GM23338 (cell line): ENCODE measurements around the gene CHAD. TPM values are rescaled to one million over a fixed set of nuclear protein-coding genes. Genes with fewer than 3 reads are reported as not detected.

Source experiments
- ATAC-seq: fragments of 200-7000 bp; cut with Tn5 transposase; 3 replicates; pipeline ENCODE4 v1.9.1; 2020
- DNase-seq: peaks from one replicate; pipeline ENCODE4 v3.0.0-alpha.2; 2015; ENCODE audit warnings: low spot score
- H2AFZ ChIP-seq: fragments of 200-600 bp; sonication (generic); 2 replicates; pipeline ENCODE4 v1.8.0; 2016; ENCODE audit warnings: antibody characterized with exemption, mild to moderate bottlenecking, moderate library complexity
- H3F3A ChIP-seq: fragments of 200-600 bp; sonication (generic); replicated peaks from 2 replicates; pipeline ENCODE4 v1.8.0; 2017; ENCODE audit warnings: antibody characterized with exemption, mixed run types, low read depth
- H3K27ac ChIP-seq: fragments of 200-600 bp; sonication (generic); 2 replicates; pipeline ENCODE4 v1.6.1; 2016; ENCODE audit warnings: low read depth
- H3K27me3 ChIP-seq: fragments of 200-600 bp; sonication (generic); 2 replicates; pipeline ENCODE4 v1.8.0; 2016; ENCODE audit warnings: mild to moderate bottlenecking, mixed run types, moderate library complexity; ENCODE audit not compliant: insufficient read depth
- H3K36me3 ChIP-seq: fragments of 200-600 bp; sonication (generic); 2 replicates; pipeline ENCODE4 v1.8.0; 2016; ENCODE audit warnings: mild to moderate bottlenecking; ENCODE audit not compliant: insufficient read depth
- H3K4me1 ChIP-seq: fragments of 200-600 bp; sonication (generic); 2 replicates; pipeline ENCODE4 v1.8.0; 2016; ENCODE audit warnings: mild to moderate bottlenecking, moderate library complexity; ENCODE audit not compliant: insufficient read depth
- H3K4me2 ChIP-seq: fragments of 200-600 bp; sonication (generic); 2 replicates; pipeline ENCODE4 v1.7.1; 2017; ENCODE audit warnings: mixed run types
- H3K4me3 ChIP-seq: fragments of 200-600 bp; sonication (generic); 2 replicates; pipeline ENCODE4 v1.6.1; 2016; ENCODE audit warnings: mixed run types
- H3K79me2 ChIP-seq: fragments of 200-600 bp; sonication (generic); replicated peaks from 2 replicates; pipeline ENCODE4 v1.8.0; 2017; ENCODE audit warnings: mild to moderate bottlenecking; ENCODE audit not compliant: insufficient read depth
- H3K9me2 ChIP-seq: fragments of 200-600 bp; sonication (generic); 2 replicates; pipeline ENCODE4 v1.8.0; 2017; ENCODE audit not compliant: insufficient read depth
- H4K20me1 ChIP-seq: fragments of 200-600 bp; sonication (generic); replicated peaks from 2 replicates; pipeline ENCODE4 v1.8.0; 2017; ENCODE audit warnings: mild to moderate bottlenecking; ENCODE audit not compliant: insufficient read depth
- H3K27ac Mint-ChIP-seq: 2 replicates; pipeline ENCODE4 v1.8.0; 2020; ENCODE audit warnings: inconsistent platforms, mild to moderate bottlenecking, moderate library complexity, mixed read lengths
- H3K27me3 Mint-ChIP-seq: 3 replicates; pipeline ENCODE4 v1.8.0; 2022; ENCODE audit warnings: low read depth, mild to moderate bottlenecking, moderate library complexity, mixed read lengths, inconsistent platforms; ENCODE audit not compliant: insufficient read depth, poor library complexity
- H3K36me3 Mint-ChIP-seq: 3 replicates; pipeline ENCODE4 v1.8.0; 2021; ENCODE audit warnings: low read depth, mild to moderate bottlenecking, inconsistent platforms, moderate library complexity, mixed read lengths
- H3K4me1 Mint-ChIP-seq: 3 replicates; pipeline ENCODE4 v1.8.0; 2020; ENCODE audit warnings: mild to moderate bottlenecking, inconsistent platforms, mixed read lengths
- H3K4me3 Mint-ChIP-seq: 3 replicates; pipeline ENCODE4 v1.8.0; 2021; ENCODE audit warnings: moderate library complexity, mild to moderate bottlenecking, inconsistent platforms, mixed read lengths
- H3K9me3 Mint-ChIP-seq: 3 replicates; pipeline ENCODE4 v1.8.0; 2020; ENCODE audit warnings: moderate library complexity, mild to moderate bottlenecking, inconsistent platforms, mixed read lengths
- CREB1 ChIP-seq: fragments of 250-450 bp; sonication (Bioruptor Pico); IDR thresholded peaks from 2 replicates; pipeline ENCODE4 v1.5.0; 2020; ENCODE audit warnings: low read depth, mild to moderate bottlenecking, moderate library complexity
- CTCF ChIP-seq, 2 experiments: fragments of 200-600 bp in 1 of 2; sonication (generic) in 1 of 2; conservative IDR thresholded peaks; 2 replicates each; pipeline versions ENCODE4 v1.5.1 to v1.6.1; 2016 to 2017; ENCODE audit warnings: antibody characterized with exemption in 2 of 2, low read depth in 2 of 2, mild to moderate bottlenecking in 2 of 2, moderate library complexity in 1 of 2
- ETS1 ChIP-seq: IDR thresholded peaks from 2 replicates; pipeline ENCODE4 v1.6.1; 2016; ENCODE audit warnings: antibody characterized with exemption
- EZH2 ChIP-seq: fragments of 200-600 bp; sonication (generic); IDR thresholded peaks from one replicate; pipeline ENCODE4 v1.8.0; 2017; ENCODE audit warnings: antibody characterized with exemption, mild to moderate bottlenecking, low read depth; ENCODE audit not compliant: unreplicated experiment
- EZH2phosphoT487 ChIP-seq: fragments of 200-600 bp; sonication (generic); IDR thresholded peaks from one replicate; pipeline ENCODE4 v1.8.1; 2018; ENCODE audit warnings: antibody characterized with exemption; ENCODE audit not compliant: unreplicated experiment
- JUNB ChIP-seq: IDR thresholded peaks from one replicate; pipeline ENCODE4 v1.6.1; 2016; ENCODE audit warnings: antibody characterized with exemption; ENCODE audit not compliant: unreplicated experiment
- NANOG ChIP-seq: IDR thresholded peaks from 2 replicates; pipeline ENCODE4 v1.6.1; 2016; ENCODE audit warnings: antibody characterized with exemption, borderline replicate concordance
- REST ChIP-seq: IDR thresholded peaks from one replicate; pipeline ENCODE4 v1.6.1; 2018; ENCODE audit warnings: antibody characterized with exemption; ENCODE audit not compliant: unreplicated experiment
- STAT1 ChIP-seq: IDR thresholded peaks from one replicate; pipeline ENCODE4 v1.6.1; 2016; ENCODE audit warnings: antibody characterized with exemption; ENCODE audit not compliant: unreplicated experiment
- ZNF331 ChIP-seq: fragments of 250-450 bp; sonication (Bioruptor Pico); IDR thresholded peaks from 2 replicates; pipeline ENCODE4 v1.5.0; 2020; ENCODE audit warnings: low read depth, mild to moderate bottlenecking, moderate library complexity
- polyA plus RNA-seq: library from polyadenylated mRNA; unstranded; fragments of >200 nt; fragmentation: Nextera tagmentation; extraction: Ambion mirVana; gene quantifications from 2 replicates; pipeline ENCODE4 v1.2.1, GENCODE V29; 2016
- total RNA-seq: library from RNA; depleted of rRNA; stranded (reverse); fragments of >200 nt; shearing (Covaris generic); gene quantifications from 2 replicates; pipeline ENCODE4 v1.2.3, GENCODE V29; 2014

The CHAD gene
- total and polyA plus RNA-seq, 2 experiments from 2014 or later = 0.18 TPM; not detected in 1

GRCh38 chr17:50467855-50468303, 801 bp downstream of the CHAD start (continued):
- TF ChIP-seq CTCF (conservative IDR thresholded peaks at IDR 0.05; ENCODE audit: low read depth in 2 of 2) = no peak

GRCh38 chr17:50467114-50467854, 1.4 kb downstream of the CHAD start:
- Histone ChIP-seq H2AFZ (no peak overlapping the region), H3K27me3 (peaks cover 34% of the 10 kb centered on the region), H3K4me3 (no peak overlapping the region), H3K4me1 (peaks cover 16% of the 10 kb centered on the region; the same call in 1 of the 2 replicates), H3K4me2 (0 out of 2 replicates have a peak overlapping the region, but pooled peaks have one; percentile 26), H3F3A (0 out of 2 replicates have a peak, but pooled peaks cover 4% of the 10 kb centered on the region), H3K9me2 (no peaks in the 10 kb centered on the region), H4K20me1 (peaks cover 7% of the 10 kb centered on the region; the same call in 1 of the 2 replicates), H3K79me2 (no peaks in the 10 kb centered on the region), H3K27ac (no peak overlapping the region), H3K36me3 (no peaks in the 10 kb centered on the region)
- H3K36me3 Mint-ChIP-seq = peaks cover under 1% of the 10 kb centered on the region; the same call in 1 of the 3 replicates
- no peak for TF ChIP-seq JUNB
- peak overlapping the region; percentile 54; the same call in 2 of the 3 replicates for H3K4me3 Mint-ChIP-seq
- peaks cover 33% of the 10 kb centered on the region for H3K27me3 Mint-ChIP-seq
- no peak for DNase-seq
- no peaks in the 10 kb centered on the region; the same call in 2 of the 3 replicates for H3K9me3 Mint-ChIP-seq
- H3K4me1 Mint-ChIP-seq = peaks cover 21% of the 10 kb centered on the region
- H3K27ac Mint-ChIP-seq = no peak overlapping the region
- no peak for ATAC-seq

GRCh38 chr17:50466371-50467113, 2.1 kb downstream of the CHAD start:
- no peak overlapping the region for H2AFZ ChIP-seq
- H3K27ac ChIP-seq = no peak overlapping the region
- ATAC-seq (no peak), DNase-seq (no peak)
- Mint-ChIP-seq H3K27ac (no peak overlapping the region), H3K27me3 (peaks cover 32% of the 10 kb centered on the region), H3K36me3 (no peaks in the 10 kb centered on the region; the same call in 2 of the 3 replicates), H3K9me3 (no peaks in the 10 kb centered on the region; the same call in 2 of the 3 replicates), H3K4me3 (no peak overlapping the region), H3K4me1 (peaks cover 21% of the 10 kb centered on the region)
- H3K4me2 ChIP-seq = no peak overlapping the region
- peaks cover 34% of the 10 kb centered on the region for H3K27me3 ChIP-seq
- no peaks in the 10 kb centered on the region for H3K9me2 ChIP-seq
- TF ChIP-seq ZNF331 (CRISPR knock-in tag) = no peak
- TF ChIP-seq CTCF (conservative IDR thresholded peaks at IDR 0.05; ENCODE audit: low read depth in 2 of 2) = no peak
- no peak for TF ChIP-seq NANOG
- no peak for TF ChIP-seq EZH2phosphoT487
- TF ChIP-seq EZH2 = no peak
- TF ChIP-seq CREB1 (CRISPR knock-in tag) = no peak
- TF ChIP-seq REST = no peak
- TF ChIP-seq STAT1 = no peak
- no peak for TF ChIP-seq ETS1
- H3K4me1 ChIP-seq = peaks cover 16% of the 10 kb centered on the region; the same call in 1 of the 2 replicates
- H3K36me3 ChIP-seq = no peaks in the 10 kb centered on the region
- 0 out of 2 replicates have a peak, but pooled peaks cover 4% of the 10 kb centered on the region for H3F3A ChIP-seq
- H3K79me2 ChIP-seq = no peaks in the 10 kb centered on the region
- H4K20me1 ChIP-seq = peaks cover 7% of the 10 kb centered on the region; the same call in 1 of the 2 replicates
- H3K4me3 ChIP-seq = no peak overlapping the region
